GM12872 (cell line): Measurements from ENCODE around the gene JMJD7.
A peak's percentile ranks its signal among the peaks of the same experiment; 100 is the strongest.

ENCODE experiments used
- CTCF ChIP-seq: IDR thresholded peaks from 3 replicates; pipeline ENCODE4 v1.5.1; 2011; ENCODE audit warnings: low read depth, mild to moderate bottlenecking, low read length, moderate library complexity; ENCODE audit not compliant: insufficient read depth

Gene JMJD7

GRCh38 chr15:41809526-41810220 lies 18.2 kb upstream of the JMJD7 start:
- no peak for TF ChIP-seq CTCF

GRCh38 chr15:41810651-41811431 lies 17.1 kb upstream of the JMJD7 start:
- 0 out of 3 replicates have a peak, but pooled peaks have one; percentile 18 for TF ChIP-seq CTCF

GRCh38 chr15:41811432-41812195 lies 16.3 kb upstream of the JMJD7 start:
- TF ChIP-seq CTCF: peak; percentile 94

GRCh38 chr15:41812820-41813375 lies 15.0 kb upstream of the JMJD7 start:
- TF ChIP-seq CTCF: no peak

GRCh38 chr15:41813426-41813825 lies 14.5 kb upstream of the JMJD7 start:
- no peak for TF ChIP-seq CTCF

GRCh38 chr15:41814534-41814933 lies 13.4 kb upstream of the JMJD7 start:
- no peak for TF ChIP-seq CTCF

GRCh38 chr15:41816788-41817187 lies 11.1 kb upstream of the JMJD7 start:
- TF ChIP-seq CTCF: no peak
